ENCODE measurements around the gene TEX264. TPM values are rescaled to one million over a fixed set of nuclear protein-coding genes. Genes with fewer than 3 reads are reported as not detected.

TEX264 gene
- total RNA-seq: 10 to 100 TPM; 36.1 to 51.2 TPM
- 100 to 1,000 TPM in 1 of 2 donors, 10 to 100 TPM in 1; 59.7 to 105 TPM for polyA plus RNA-seq
- long read RNA-seq, donor 1, transcript TEX264-201 (5 exons, 1,340 nt): major isoform, 18 of 35 reads
- long read RNA-seq, donor 1, partial matches to known transcripts: 12 of 35 reads
- long read RNA-seq, donor 1, other reads (novel, unspliced or antisense): 0 of 35 reads
- long read RNA-seq, donor 2, transcript TEX264-201 (5 exons, 1,340 nt): major isoform, 6 of 7 reads
- long read RNA-seq, donor 2, partial matches to known transcripts: 0 of 7 reads
- long read RNA-seq, donor 2, other reads (novel, unspliced or antisense): 0 of 7 reads
- long read RNA-seq, donor 3, transcript TEX264-201 (5 exons, 1,340 nt): major isoform, 7 of 10 reads
- long read RNA-seq, donor 3, partial matches to known transcripts: 0 of 10 reads
- long read RNA-seq, donor 3, other reads (novel, unspliced or antisense): 0 of 10 reads
- long read RNA-seq, donor 4, partial matches to known transcripts: 0 of 7 reads
- long read RNA-seq, donor 4, other reads (novel, unspliced or antisense): 0 of 7 reads
- long read RNA-seq, donor 5, transcript TEX264-201 (5 exons, 1,340 nt): major isoform, 13 of 38 reads
- long read RNA-seq, donor 5, partial matches to known transcripts: 17 of 38 reads
- long read RNA-seq, donor 5, other reads (novel, unspliced or antisense): 0 of 38 reads

- Histone ChIP-seq H3K36me3 (ENCODE audit: control insufficient read depth in 4 of 4, insufficient read depth in 4 of 4, low read length in 4 of 4) (peaks cover 0 to 6% (median under 1%) of the 10 kb centered on the region in 4 donors), H3K4me3 (peak within 1 kb of the TSS; percentile 88), H3K27me3 (ENCODE audit: control insufficient read depth in 3 of 3, insufficient read depth in 3 of 3, low read length in 2 of 3) (no peaks in the 10 kb centered on the region), H3K9ac (ENCODE audit: insufficient read depth in 1 of 2, low read length in 2 of 2) (peak within 1 kb of the TSS in 1 of 2 donors; percentile 49), H3K27ac (ENCODE audit: low read depth in 1 of 2, low read length in 1 of 2) (peak within 1 kb of the TSS; percentile 93 to 98), H3K4me1 (ENCODE audit: control insufficient read depth in 5 of 5, insufficient read depth in 5 of 5, low read length in 5 of 5) (peaks cover 0 to 15% (median 10%) of the 10 kb centered on the region in 5 donors), H3K9me3 (ENCODE audit: control insufficient read depth in 4 of 4, insufficient read depth in 3 of 4, low read length in 3 of 4) (no peaks in the 10 kb centered on the region)
- no peak for TF ChIP-seq CTCF (IDR thresholded peaks at IDR 0.05; ENCODE audit: control extremely low read depth, extremely low read depth)
- ATAC-seq (ENCODE audit: insufficient read depth, low FRiP score) (peak; percentile 95), DNase-seq (peak; percentile 82 to 91 (median 85))
- 0 to 1% methylated on average over 77 to 81 of the region's 81 CpGs for WGBS, 2 donors
Measured at GRCh38 chr3:51670823-51671733, at the start of gene TEX264. TSS of gene TEX264 (plus strand) at chr3:51671252. CDS start at chr3:51674305, 3,053 bp downstream.

GRCh38 chr3:51622413-51622812, 48.6 kb upstream of the TEX264 start:
- no peak overlapping the region for H3K27ac ChIP-seq (ENCODE audit: low read depth in 1 of 2, low read length in 1 of 2)
- H3K36me3 ChIP-seq (ENCODE audit: control insufficient read depth in 4 of 4, insufficient read depth in 4 of 4, low read length in 4 of 4): peaks cover 0 to 3% (median under 1%) of the 10 kb centered on the region in 4 donors
- TF ChIP-seq CTCF (IDR thresholded peaks at IDR 0.05; ENCODE audit: control extremely low read depth, extremely low read depth): no peak
- 83 to 93% methylated on average over 3 of the region's 3 CpGs for whole genome bisulfite sequencing, 2 donors
- H3K9ac ChIP-seq (ENCODE audit: insufficient read depth in 1 of 2, low read length in 2 of 2): no peak overlapping the region
- no peak overlapping the region for H3K4me3 ChIP-seq
- H3K27me3 ChIP-seq (ENCODE audit: control insufficient read depth in 3 of 3, insufficient read depth in 3 of 3, low read length in 2 of 3): no peaks in the 10 kb centered on the region
- ATAC-seq (ENCODE audit: insufficient read depth, low FRiP score) (no peak), DNase-seq (no peak)
- H3K9me3 ChIP-seq (ENCODE audit: control insufficient read depth in 4 of 4, insufficient read depth in 3 of 4, low read length in 3 of 4): no peaks in the 10 kb centered on the region
- H3K4me1 ChIP-seq (ENCODE audit: control insufficient read depth in 5 of 5, insufficient read depth in 5 of 5, low read length in 5 of 5): peaks cover 0 to 21% (median 5%) of the 10 kb centered on the region in 5 donors

DNA sequence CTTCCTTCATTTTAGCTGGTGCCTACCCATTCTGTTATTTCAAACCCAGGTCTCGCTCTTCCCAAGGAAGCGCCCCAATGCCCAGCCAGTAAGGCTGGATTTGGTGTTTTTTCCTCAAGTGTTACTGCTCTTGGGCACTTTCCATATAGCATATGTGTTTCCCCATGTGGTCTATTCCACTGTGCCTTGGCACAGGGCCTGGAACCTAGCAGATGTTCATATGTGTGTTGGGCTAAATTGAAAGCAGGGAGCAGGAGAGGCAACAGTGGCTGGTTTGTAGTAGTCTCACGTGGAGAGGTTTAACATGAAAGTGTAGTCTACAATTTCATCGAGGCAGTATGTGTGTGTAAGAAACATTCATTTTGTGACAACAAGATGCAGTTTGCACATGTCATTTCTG, 48.2 kb upstream of the TEX264 start:
- no peak for ATAC-seq (ENCODE audit: insufficient read depth, low FRiP score)
- H3K9ac ChIP-seq (ENCODE audit: insufficient read depth in 1 of 2, low read length in 2 of 2): no peak overlapping the region

More for the DNA sequence above, 48.2 kb upstream of the TEX264 start:
- DNase-seq: peak; percentile 64 to 86 (median 76)
- 61 to 82% methylated on average over 4 of the region's 4 CpGs for WGBS, 2 donors
- Histone ChIP-seq H3K4me1 (ENCODE audit: control insufficient read depth in 5 of 5, insufficient read depth in 5 of 5, low read length in 5 of 5) (peaks cover 0 to 21% (median 5%) of the 10 kb centered on the region in 5 donors), H3K27me3 (ENCODE audit: control insufficient read depth in 3 of 3, insufficient read depth in 3 of 3, low read length in 2 of 3) (no peaks in the 10 kb centered on the region), H3K4me3 (no peak overlapping the region), H3K36me3 (ENCODE audit: control insufficient read depth in 4 of 4, insufficient read depth in 4 of 4, low read length in 4 of 4) (peaks cover 0 to 8% (median 4%) of the 10 kb centered on the region in 4 donors), H3K9me3 (ENCODE audit: control insufficient read depth in 4 of 4, insufficient read depth in 3 of 4, low read length in 3 of 4) (no peaks in the 10 kb centered on the region), H3K27ac (ENCODE audit: low read depth in 1 of 2, low read length in 1 of 2) (no peak overlapping the region)
- TF ChIP-seq CTCF (IDR thresholded peaks at IDR 0.05; ENCODE audit: control extremely low read depth, extremely low read depth): no peak

All from lung (tissue), 16 donors.